Stimulated activated CD8-positive, alpha-beta memory T cell treated with anti-CD3 and anti-CD28 coated beads, Interleukin-12 subunit alpha, Interleukin-12 subunit beta, amount 100 ng/mL, for 1 hour (primary cell): ENCODE data around the gene RALGPS1.

Experiments used
- DNase-seq: peaks from one replicate; pipeline ENCODE4 v3.0.0-alpha.2; 2020; ENCODE audit warnings: low read depth

Gene RALGPS1

GRCh38 chr9:127175319-127175715, 260.7 kb downstream of the RALGPS1 start:
- DNase-seq: no peak

GRCh38 chr9:127175764-127176163, 261.2 kb downstream of the RALGPS1 start:
- DNase-seq: no peak

- DNase-seq: no peak
Measured at GRCh38 chr9:127176631-127177030, 262.0 kb downstream of the RALGPS1 start.

GRCh38 chr9:127177231-127177630, 262.6 kb downstream of the RALGPS1 start:
- DNase-seq: no peak

GRCh38 chr9:127177665-127178265, 263.2 kb downstream of the RALGPS1 start:
- DNase-seq: no peak

- DNase-seq: no peak
Measured at GRCh38 chr9:127178686-127179632, 264.4 kb downstream of the RALGPS1 start.

- DNase-seq: no peak
Measured at GRCh38 chr9:127179633-127180441, 265.3 kb downstream of the RALGPS1 start.

- no peak for DNase-seq
Measured at GRCh38 chr9:127180457-127181314, 266.1 kb downstream of the RALGPS1 start.

GRCh38 chr9:127181315-127181580, 266.7 kb downstream of the RALGPS1 start:
- DNase-seq: no peak

- DNase-seq: no peak
Measured at GRCh38 chr9:127181595-127182190, 267.1 kb downstream of the RALGPS1 start.

GRCh38 chr9:127182901-127183746, 268.5 kb downstream of the RALGPS1 start:
- no peak for DNase-seq

GRCh38 chr9:127183814-127184582, 269.4 kb downstream of the RALGPS1 start:
- no peak for DNase-seq

- DNase-seq: no peak
Measured at GRCh38 chr9:127184641-127185040, 270.1 kb downstream of the RALGPS1 start.

GRCh38 chr9:127185181-127185580, 270.6 kb downstream of the RALGPS1 start:
- no peak for DNase-seq

- DNase-seq: no peak
Measured at GRCh38 chr9:127185931-127186781, 271.6 kb downstream of the RALGPS1 start.

- no peak for DNase-seq
Measured at GRCh38 chr9:127186806-127187205, 272.2 kb downstream of the RALGPS1 start.

- no peak for DNase-seq
Measured at GRCh38 chr9:127187231-127187956, 272.8 kb downstream of the RALGPS1 start.

GRCh38 chr9:127188396-127188795, 273.8 kb downstream of the RALGPS1 start:
- DNase-seq: no peak
